ENCODE measurements around the gene TACC2. TPM values are rescaled to one million over a fixed set of nuclear protein-coding genes. Genes with fewer than 3 reads are reported as not detected.

TACC2 gene
- total RNA-seq, 6 experiments from 2014 or later, result 16.2 to 21.1 (median 18.8) TPM

DNA sequence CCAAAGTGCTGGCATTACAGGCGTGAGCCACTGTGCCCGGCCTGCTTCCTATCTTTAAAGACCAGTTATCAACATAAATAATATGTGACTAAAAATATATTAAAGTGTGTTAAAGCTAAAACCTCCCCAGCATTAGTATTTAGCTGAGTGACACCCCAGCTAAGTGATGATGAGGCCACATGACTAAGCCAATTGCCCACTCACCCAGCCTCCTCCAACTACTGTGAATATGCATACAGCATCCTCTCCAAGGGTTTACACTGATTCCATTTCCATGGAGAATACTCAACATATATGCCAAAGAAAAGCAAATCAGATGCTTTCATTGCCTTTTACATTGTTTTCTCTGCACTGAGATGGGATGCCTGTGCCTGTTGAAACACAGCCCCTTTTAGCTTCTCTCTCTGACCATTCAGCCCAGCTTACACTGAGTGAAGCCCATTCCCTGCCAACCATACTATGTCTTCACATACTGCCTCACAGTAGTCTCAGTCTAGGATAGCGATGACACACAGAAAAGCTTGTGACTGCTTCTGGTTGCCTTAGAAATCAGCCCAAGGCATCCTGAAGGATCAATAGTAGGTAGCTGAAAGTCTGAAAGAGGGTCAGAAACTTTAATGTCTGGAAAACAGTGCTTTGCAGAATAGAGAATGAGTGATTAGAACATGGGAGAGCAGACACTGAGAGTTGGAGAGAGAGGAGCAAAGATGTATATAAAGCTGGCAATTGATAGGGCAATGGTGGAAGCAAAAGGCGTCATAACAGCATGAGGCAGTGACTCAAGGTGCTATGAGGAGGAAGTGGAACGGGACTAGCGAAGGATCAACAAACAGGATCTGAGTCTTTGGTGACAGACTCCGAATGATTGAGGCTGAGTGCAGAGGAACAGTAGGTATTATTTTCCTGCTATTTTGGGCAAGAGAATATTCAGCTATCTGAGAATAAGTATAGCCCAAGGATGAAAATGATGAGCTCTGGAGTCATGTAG lies 41.3 kb upstream of the TACC2 start:
- no peak for DNase-seq
- Histone ChIP-seq H3K27ac (no peak overlapping the region), H3K36me3 (no peaks in the 10 kb centered on the region), H3K4me1 (no peaks in the 10 kb centered on the region), H3K27me3 (no peaks in the 10 kb centered on the region), H3K4me3 (no peak overlapping the region), H3K9me3 (no peaks in the 10 kb centered on the region)
- TF ChIP-seq POLR2A (IDR thresholded peaks at IDR 0.05), result no peak
- no peak for TF ChIP-seq CTCF (IDR thresholded peaks at IDR 0.05)
- intact Hi-C loops (cut with DNase I), result no loop called here
- WGBS (ENCODE audit: insufficient coverage, low coverage, low lambda C conversion rate, missing lambda C conversion rate), result 77% methylated on average over 6 of the region's 7 CpGs
- ATAC-seq, result no peak

DNA sequence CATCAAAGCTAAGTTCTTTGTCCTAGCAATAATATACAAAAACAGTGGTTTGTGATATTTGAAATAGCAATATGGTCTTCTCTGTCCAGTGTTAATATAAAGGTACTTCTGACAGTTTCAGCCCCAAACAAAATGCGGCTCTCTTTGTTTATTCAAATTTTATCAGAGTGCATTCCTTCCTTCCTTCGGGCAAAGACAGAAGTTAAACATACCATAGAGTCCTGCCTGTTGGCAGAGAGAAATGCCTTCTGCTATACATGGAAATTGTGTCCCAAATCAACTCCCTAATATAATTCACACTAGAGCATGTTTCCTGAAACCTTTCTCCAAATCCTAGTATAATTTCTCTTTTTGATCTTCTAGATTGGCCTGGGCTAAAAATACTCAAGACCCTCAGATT lies 39.9 kb upstream of the TACC2 start:
- WGBS (ENCODE audit: insufficient coverage, low coverage, low lambda C conversion rate, missing lambda C conversion rate), result 28% methylated on average over 2 of the region's 2 CpGs
- no peak for ATAC-seq

GRCh38 chr10:121949451-121949850 lies 39.5 kb upstream of the TACC2 start:
- Histone ChIP-seq H3K27me3 (no peaks in the 10 kb centered on the region), H3K4me1 (no peaks in the 10 kb centered on the region), H3K36me3 (no peaks in the 10 kb centered on the region), H3K27ac (no peak overlapping the region), H3K4me3 (no peak overlapping the region), H3K9me3 (no peaks in the 10 kb centered on the region)
- ATAC-seq (no peak), DNase-seq (no peak)
- WGBS (ENCODE audit: insufficient coverage, low coverage, low lambda C conversion rate, missing lambda C conversion rate), result 80% methylated on average over 2 of the region's 3 CpGs
- no peak for TF ChIP-seq CTCF (IDR thresholded peaks at IDR 0.05)
- no peak for TF ChIP-seq POLR2A (IDR thresholded peaks at IDR 0.05)
- intact Hi-C loops (cut with DNase I), result no loop called here

More for the DNA sequence above, 39.9 kb upstream of the TACC2 start:
- no peaks in the 10 kb centered on the region for H3K27me3 ChIP-seq
- no peak for DNase-seq
- no peaks in the 10 kb centered on the region for H3K4me1 ChIP-seq
- H3K9me3 ChIP-seq, result no peaks in the 10 kb centered on the region
- intact Hi-C loops (cut with DNase I), result no loop called here
- H3K36me3 ChIP-seq, result no peaks in the 10 kb centered on the region
- H3K27ac ChIP-seq, result no peak overlapping the region
- TF ChIP-seq POLR2A (IDR thresholded peaks at IDR 0.05), result no peak
- H3K4me3 ChIP-seq, result no peak overlapping the region

- intact Hi-C loops (cut with DNase I), result no loop called here
- peaks cover 0 to 8% (median 4%) of the 10 kb centered on the region in 4 donors for H3K36me3 ChIP-seq
- WGBS (ENCODE audit: insufficient coverage, low coverage, low lambda C conversion rate, missing lambda C conversion rate), result 80% methylated on average over 4 of the region's 5 CpGs
- H3K4me3 ChIP-seq, result no peak overlapping the region
- no peak overlapping the region for H3K27ac ChIP-seq
- H3K9me3 ChIP-seq, result no peaks in the 10 kb centered on the region
- no peaks in the 10 kb centered on the region for H3K27me3 ChIP-seq
- TF ChIP-seq POLR2A (IDR thresholded peaks at IDR 0.05) (no peak), CTCF (IDR thresholded peaks at IDR 0.05) (no peak)
- ATAC-seq, result no peak
- no peaks in the 10 kb centered on the region for H3K4me1 ChIP-seq
- no peak for DNase-seq
These were observed 36.7 kb upstream of the TACC2 start for GRCh38 chr10:121952226-121952625.
